ENCODE measurements around the gene CIB4.

The CIB4 gene

GRCh38 chr2:26640781-26641564 lies at the start of gene CIB4:
CIB4 (minus strand) TSS chr2:26641366; CDS start chr2:26641314, 52 bp downstream.
- no peak for DNase-seq (ENCODE audit: low spot score)

- no peak for DNase-seq (ENCODE audit: low spot score)
Observed at GRCh38 chr2:26687801-26688200, 46.6 kb upstream of the CIB4 start.

GRCh38 chr2:26687328-26687727 lies 46.2 kb upstream of the CIB4 start:
- no peak for DNase-seq (ENCODE audit: low spot score)

- no peak for DNase-seq (ENCODE audit: low spot score)
Observed at GRCh38 chr2:26685989-26686839, 45.0 kb upstream of the CIB4 start.

GRCh38 chr2:26685341-26685740 lies 44.2 kb upstream of the CIB4 start:
- no peak for DNase-seq (ENCODE audit: low spot score)

- DNase-seq (ENCODE audit: low spot score): no peak
Observed at GRCh38 chr2:26683583-26683982, 42.4 kb upstream of the CIB4 start.

GRCh38 chr2:26682155-26682554 lies 41.0 kb upstream of the CIB4 start:
- DNase-seq (ENCODE audit: low spot score): no peak

GRCh38 chr2:26681656-26682055 lies 40.5 kb upstream of the CIB4 start:
- no peak for DNase-seq (ENCODE audit: low spot score)

GRCh38 chr2:26679867-26680266 lies 38.7 kb upstream of the CIB4 start:
- DNase-seq (ENCODE audit: low spot score): no peak

GRCh38 chr2:26678035-26678434 lies 36.9 kb upstream of the CIB4 start:
- no peak for DNase-seq (ENCODE audit: low spot score)

- no peak for DNase-seq (ENCODE audit: low spot score)
Observed at GRCh38 chr2:26675651-26676255, 34.6 kb upstream of the CIB4 start.

- DNase-seq (ENCODE audit: low spot score): no peak
Observed at GRCh38 chr2:26674771-26675170, 33.6 kb upstream of the CIB4 start.

GRCh38 chr2:26674002-26674751 lies 33.0 kb upstream of the CIB4 start:
- no peak for DNase-seq (ENCODE audit: low spot score)

- no peak for DNase-seq (ENCODE audit: low spot score)
Observed at GRCh38 chr2:26672818-26673393, 31.7 kb upstream of the CIB4 start.

GRCh38 chr2:26672112-26672817 lies 31.1 kb upstream of the CIB4 start:
- DNase-seq (ENCODE audit: low spot score): no peak

GRCh38 chr2:26671691-26672090 lies 30.5 kb upstream of the CIB4 start:
- DNase-seq (ENCODE audit: low spot score): no peak

GRCh38 chr2:26670931-26671460 lies 29.8 kb upstream of the CIB4 start:
- DNase-seq (ENCODE audit: low spot score): no peak

GRCh38 chr2:26670171-26670570 lies 29.0 kb upstream of the CIB4 start:
- DNase-seq (ENCODE audit: low spot score): no peak

GRCh38 chr2:26668856-26669750 lies 27.9 kb upstream of the CIB4 start:
- no peak for DNase-seq (ENCODE audit: low spot score)

- no peak for DNase-seq (ENCODE audit: low spot score)
Observed at GRCh38 chr2:26668041-26668440, 26.9 kb upstream of the CIB4 start.

All from CD4-positive, alpha-beta T cell treated with Interleukin-15 for 4 hours (primary cell).